ENCODE measurements around the gene ADGRV1.

Gene ADGRV1

DNA sequence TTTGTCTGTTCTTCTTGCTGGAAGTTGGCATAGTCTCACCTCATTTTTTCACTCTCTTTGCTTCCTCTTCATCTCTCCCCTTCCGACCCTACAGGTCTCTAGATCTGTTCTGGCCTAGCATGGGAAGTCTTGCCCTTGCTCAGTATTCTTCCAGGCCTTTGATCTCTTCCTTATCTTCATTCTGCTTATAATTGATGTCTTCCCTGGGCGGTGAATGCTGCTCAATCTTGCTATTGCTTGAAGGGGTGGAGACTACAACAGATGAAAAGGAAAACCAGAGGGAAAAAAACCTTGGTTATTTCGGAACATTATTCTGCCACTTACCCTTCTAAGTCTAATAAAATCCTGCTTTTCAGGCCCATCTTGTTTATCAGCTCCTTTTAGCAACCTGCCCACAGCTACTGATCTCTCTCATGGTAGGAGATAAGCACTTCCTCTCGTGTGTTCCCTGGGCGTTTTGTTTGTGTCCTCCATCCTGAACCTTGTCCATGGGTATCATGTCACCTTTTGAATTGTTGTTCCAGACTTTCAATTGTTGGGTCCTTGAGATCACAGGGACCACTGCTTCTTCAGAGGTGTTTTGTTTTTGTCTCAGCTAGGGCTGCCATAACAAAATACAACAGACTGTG is 375.6 kb downstream of the ADGRV1 start:
- H3K4me1 ChIP-seq (ENCODE audit: control insufficient read depth, insufficient read depth, low read length, poor library complexity, severe bottlenecking): no peaks in the 10 kb centered on the region
- H3K9me3 ChIP-seq (ENCODE audit: control insufficient read depth, low read length): no peaks in the 10 kb centered on the region
- no peak overlapping the region for H3K4me3 ChIP-seq (ENCODE audit: insufficient read depth, low read depth, low read length, poor library complexity, severe bottlenecking)
- no peak for DNase-seq
- H3K27ac ChIP-seq (ENCODE audit: insufficient read depth, low read length, poor library complexity, severe bottlenecking): no peak overlapping the region
- H3K27me3 ChIP-seq (replicated peaks; ENCODE audit: control insufficient read depth, insufficient read depth, low read length, poor library complexity, severe bottlenecking): no peaks in the 10 kb centered on the region
- H3K36me3 ChIP-seq (ENCODE audit: control insufficient read depth, insufficient read depth, low read length): no peaks in the 10 kb centered on the region

DNA sequence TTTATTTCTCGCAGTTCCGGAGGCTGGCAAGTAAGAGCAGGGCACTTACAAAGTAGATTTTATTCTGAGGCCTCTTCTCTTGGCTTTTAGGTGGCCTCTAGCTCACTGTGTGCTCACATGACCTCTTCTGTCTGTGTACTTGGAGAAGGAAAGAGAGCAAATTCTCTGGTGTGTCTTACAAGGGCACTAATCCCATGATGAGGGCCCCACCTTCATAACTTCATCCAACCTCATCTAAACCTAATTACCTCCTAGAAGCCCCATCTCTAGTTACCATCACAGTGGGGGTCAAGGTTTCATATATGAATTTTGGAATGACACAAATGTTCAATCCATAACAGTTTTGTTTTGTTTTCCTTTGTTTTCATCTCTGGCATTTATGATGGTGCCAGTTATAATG is 376.1 kb downstream of the ADGRV1 start:
- Histone ChIP-seq H3K27ac (ENCODE audit: insufficient read depth, low read length, poor library complexity, severe bottlenecking) (no peak overlapping the region), H3K9me3 (ENCODE audit: control insufficient read depth, low read length) (no peaks in the 10 kb centered on the region), H3K36me3 (ENCODE audit: control insufficient read depth, insufficient read depth, low read length) (no peaks in the 10 kb centered on the region), H3K4me3 (ENCODE audit: insufficient read depth, low read depth, low read length, poor library complexity, severe bottlenecking) (no peak overlapping the region), H3K27me3 (replicated peaks; ENCODE audit: control insufficient read depth, insufficient read depth, low read length, poor library complexity, severe bottlenecking) (no peaks in the 10 kb centered on the region), H3K4me1 (ENCODE audit: control insufficient read depth, insufficient read depth, low read length, poor library complexity, severe bottlenecking) (no peaks in the 10 kb centered on the region)
- no peak for DNase-seq

DNA sequence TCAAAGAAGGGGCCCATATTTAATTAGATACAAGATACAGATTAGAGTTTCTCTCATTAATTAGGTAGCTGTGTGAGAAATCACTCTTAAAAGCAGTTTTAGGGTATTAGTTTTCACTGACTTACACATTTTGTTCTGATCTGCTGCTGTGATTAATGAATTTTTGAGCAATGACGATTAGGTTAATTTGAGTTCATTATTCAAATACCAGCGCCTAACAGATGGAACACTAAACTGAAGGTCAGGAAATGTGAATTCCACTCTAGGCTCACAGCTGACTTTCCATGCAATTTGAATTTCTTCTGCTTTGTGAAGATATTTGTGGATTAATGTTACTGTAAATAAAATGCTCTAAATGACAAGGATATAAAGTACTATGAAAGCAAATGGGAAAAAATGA is 380.6 kb downstream of the ADGRV1 start:
- H3K9me3 ChIP-seq (ENCODE audit: control insufficient read depth, low read length): no peaks in the 10 kb centered on the region
- H3K36me3 ChIP-seq (ENCODE audit: control insufficient read depth, insufficient read depth, low read length): no peaks in the 10 kb centered on the region
- H3K4me1 ChIP-seq (ENCODE audit: control insufficient read depth, insufficient read depth, low read length, poor library complexity, severe bottlenecking): no peaks in the 10 kb centered on the region
- H3K27ac ChIP-seq (ENCODE audit: insufficient read depth, low read length, poor library complexity, severe bottlenecking): no peak overlapping the region
- DNase-seq: no peak
- H3K4me3 ChIP-seq (ENCODE audit: insufficient read depth, low read depth, low read length, poor library complexity, severe bottlenecking): no peak overlapping the region
- H3K27me3 ChIP-seq (replicated peaks; ENCODE audit: control insufficient read depth, insufficient read depth, low read length, poor library complexity, severe bottlenecking): no peaks in the 10 kb centered on the region

DNA sequence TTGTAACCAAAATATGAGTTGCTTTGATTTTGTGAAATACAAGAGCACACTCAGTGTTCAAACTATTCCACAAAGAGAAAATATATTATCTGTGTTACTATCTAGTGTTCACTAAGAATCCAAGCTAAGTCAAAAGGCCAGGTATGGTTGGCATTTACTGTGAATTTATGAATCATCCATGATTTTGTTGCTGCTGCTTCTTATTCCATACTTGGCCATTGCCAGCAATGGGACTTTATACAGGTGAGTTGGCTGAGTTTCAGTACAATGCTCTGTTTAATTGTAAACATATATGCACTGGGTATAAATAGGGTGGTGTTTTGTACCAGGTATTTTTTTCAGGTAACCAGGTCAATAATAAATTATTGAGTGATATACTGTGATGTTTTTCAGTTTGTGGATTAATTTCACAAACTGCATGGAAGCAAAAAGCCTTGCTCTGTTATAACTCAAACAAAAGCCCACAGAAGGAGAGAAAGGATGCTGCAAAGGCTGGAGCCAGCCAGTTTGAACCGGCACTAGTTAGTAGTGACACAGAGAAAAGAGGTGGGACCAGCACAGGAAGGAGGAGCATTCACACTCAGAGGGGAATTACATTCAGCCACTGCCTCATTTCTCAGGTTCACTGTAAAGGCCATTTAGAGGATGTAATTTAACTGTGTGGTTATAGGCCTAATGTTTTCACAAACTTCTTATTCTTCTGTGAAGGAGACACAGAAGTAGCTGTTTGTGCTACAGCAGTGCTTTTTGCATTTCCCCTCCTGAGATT is 381.8 kb downstream of the ADGRV1 start:
- Histone ChIP-seq H3K4me1 (ENCODE audit: control insufficient read depth, insufficient read depth, low read length, poor library complexity, severe bottlenecking) (no peaks in the 10 kb centered on the region), H3K4me3 (ENCODE audit: insufficient read depth, low read depth, low read length, poor library complexity, severe bottlenecking) (no peak overlapping the region), H3K27me3 (replicated peaks; ENCODE audit: control insufficient read depth, insufficient read depth, low read length, poor library complexity, severe bottlenecking) (no peaks in the 10 kb centered on the region), H3K9me3 (ENCODE audit: control insufficient read depth, low read length) (no peaks in the 10 kb centered on the region), H3K36me3 (ENCODE audit: control insufficient read depth, insufficient read depth, low read length) (no peaks in the 10 kb centered on the region), H3K27ac (ENCODE audit: insufficient read depth, low read length, poor library complexity, severe bottlenecking) (no peak overlapping the region)
- DNase-seq: no peak

GRCh38 chr5:90941002-90941720 is 382.6 kb downstream of the ADGRV1 start:
- Histone ChIP-seq H3K27me3 (replicated peaks; ENCODE audit: control insufficient read depth, insufficient read depth, low read length, poor library complexity, severe bottlenecking) (no peaks in the 10 kb centered on the region), H3K27ac (ENCODE audit: insufficient read depth, low read length, poor library complexity, severe bottlenecking) (no peak overlapping the region), H3K4me3 (ENCODE audit: insufficient read depth, low read depth, low read length, poor library complexity, severe bottlenecking) (no peak overlapping the region), H3K36me3 (ENCODE audit: control insufficient read depth, insufficient read depth, low read length) (no peaks in the 10 kb centered on the region), H3K4me1 (ENCODE audit: control insufficient read depth, insufficient read depth, low read length, poor library complexity, severe bottlenecking) (no peaks in the 10 kb centered on the region), H3K9me3 (ENCODE audit: control insufficient read depth, low read length) (no peaks in the 10 kb centered on the region)
- DNase-seq: no peak

DNA sequence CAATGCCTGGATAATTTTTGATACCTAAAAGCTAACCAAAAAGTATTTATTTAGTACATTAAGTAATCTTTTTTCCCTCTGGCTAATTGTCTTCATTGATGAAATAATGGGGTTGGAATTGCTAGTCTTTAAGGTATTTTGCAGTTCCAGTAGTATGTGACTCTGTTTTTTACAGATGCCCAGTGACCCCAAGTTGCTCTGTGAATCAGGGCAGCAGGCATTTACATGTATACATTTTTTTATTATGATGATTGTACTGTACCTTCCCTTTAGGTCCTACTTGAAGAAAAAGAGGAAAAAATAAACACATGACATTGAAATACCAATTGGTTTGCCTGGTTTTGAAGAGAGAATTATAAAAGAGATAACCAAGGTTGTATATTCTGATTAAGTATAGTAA is 385.5 kb downstream of the ADGRV1 start:
- DNase-seq: no peak
- H3K27me3 ChIP-seq (replicated peaks; ENCODE audit: control insufficient read depth, insufficient read depth, low read length, poor library complexity, severe bottlenecking): no peaks in the 10 kb centered on the region
- no peak overlapping the region for H3K27ac ChIP-seq (ENCODE audit: insufficient read depth, low read length, poor library complexity, severe bottlenecking)
- H3K4me1 ChIP-seq (ENCODE audit: control insufficient read depth, insufficient read depth, low read length, poor library complexity, severe bottlenecking): no peaks in the 10 kb centered on the region
- no peaks in the 10 kb centered on the region for H3K9me3 ChIP-seq (ENCODE audit: control insufficient read depth, low read length)
- no peaks in the 10 kb centered on the region for H3K36me3 ChIP-seq (ENCODE audit: control insufficient read depth, insufficient read depth, low read length)
- no peak overlapping the region for H3K4me3 ChIP-seq (ENCODE audit: insufficient read depth, low read depth, low read length, poor library complexity, severe bottlenecking)

DNA sequence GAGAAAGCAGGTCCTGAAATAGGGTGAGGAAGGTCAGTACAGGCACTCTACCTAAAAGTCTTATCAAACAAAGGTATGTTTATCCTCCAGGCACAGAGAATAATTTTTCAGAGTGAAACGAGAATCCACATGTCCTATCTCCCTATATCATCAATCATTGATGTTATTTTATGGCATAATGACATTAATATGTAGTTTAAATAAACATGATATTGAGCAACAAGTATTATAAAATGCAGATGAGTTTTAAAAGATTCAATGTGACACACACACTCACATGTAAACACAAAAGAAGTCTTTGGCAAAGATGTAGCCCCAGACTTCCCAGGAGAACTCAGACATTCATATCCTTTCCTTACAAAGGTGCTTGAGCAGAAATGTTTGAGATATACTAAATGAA is 389.1 kb downstream of the ADGRV1 start:
- H3K27ac ChIP-seq (ENCODE audit: insufficient read depth, low read length, poor library complexity, severe bottlenecking): no peak overlapping the region
- no peaks in the 10 kb centered on the region for H3K4me1 ChIP-seq (ENCODE audit: control insufficient read depth, insufficient read depth, low read length, poor library complexity, severe bottlenecking)
- no peak for DNase-seq
- H3K36me3 ChIP-seq (ENCODE audit: control insufficient read depth, insufficient read depth, low read length): no peaks in the 10 kb centered on the region
- no peaks in the 10 kb centered on the region for H3K9me3 ChIP-seq (ENCODE audit: control insufficient read depth, low read length)
- H3K4me3 ChIP-seq (ENCODE audit: insufficient read depth, low read depth, low read length, poor library complexity, severe bottlenecking): no peak overlapping the region
- H3K27me3 ChIP-seq (replicated peaks; ENCODE audit: control insufficient read depth, insufficient read depth, low read length, poor library complexity, severe bottlenecking): peaks cover 5% of the 10 kb centered on the region

DNA sequence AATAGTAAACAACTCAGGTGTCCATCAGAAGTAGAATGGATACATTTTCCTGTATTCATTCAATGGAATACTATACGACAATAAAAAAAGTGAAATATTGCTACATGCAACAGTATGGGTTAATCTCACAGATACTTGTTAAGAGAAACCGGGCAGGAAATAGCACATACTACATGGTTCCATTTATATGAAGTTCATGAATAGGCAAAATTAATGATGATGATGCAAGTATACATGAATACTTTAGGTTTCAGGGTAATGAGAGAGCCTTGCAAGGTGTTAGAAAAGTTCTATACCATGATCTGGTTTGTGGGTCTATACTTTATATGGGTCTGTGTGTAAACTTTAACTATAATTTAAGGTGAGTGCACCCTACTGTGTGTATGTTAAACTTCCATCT is 390.4 kb downstream of the ADGRV1 start:
- no peaks in the 10 kb centered on the region for H3K9me3 ChIP-seq (ENCODE audit: control insufficient read depth, low read length)
- no peaks in the 10 kb centered on the region for H3K36me3 ChIP-seq (ENCODE audit: control insufficient read depth, insufficient read depth, low read length)
- no peak overlapping the region for H3K27ac ChIP-seq (ENCODE audit: insufficient read depth, low read length, poor library complexity, severe bottlenecking)
- H3K27me3 ChIP-seq (replicated peaks; ENCODE audit: control insufficient read depth, insufficient read depth, low read length, poor library complexity, severe bottlenecking): peaks cover 5% of the 10 kb centered on the region
- DNase-seq: no peak
- no peaks in the 10 kb centered on the region for H3K4me1 ChIP-seq (ENCODE audit: control insufficient read depth, insufficient read depth, low read length, poor library complexity, severe bottlenecking)
- H3K4me3 ChIP-seq (ENCODE audit: insufficient read depth, low read depth, low read length, poor library complexity, severe bottlenecking): no peak overlapping the region

DNA sequence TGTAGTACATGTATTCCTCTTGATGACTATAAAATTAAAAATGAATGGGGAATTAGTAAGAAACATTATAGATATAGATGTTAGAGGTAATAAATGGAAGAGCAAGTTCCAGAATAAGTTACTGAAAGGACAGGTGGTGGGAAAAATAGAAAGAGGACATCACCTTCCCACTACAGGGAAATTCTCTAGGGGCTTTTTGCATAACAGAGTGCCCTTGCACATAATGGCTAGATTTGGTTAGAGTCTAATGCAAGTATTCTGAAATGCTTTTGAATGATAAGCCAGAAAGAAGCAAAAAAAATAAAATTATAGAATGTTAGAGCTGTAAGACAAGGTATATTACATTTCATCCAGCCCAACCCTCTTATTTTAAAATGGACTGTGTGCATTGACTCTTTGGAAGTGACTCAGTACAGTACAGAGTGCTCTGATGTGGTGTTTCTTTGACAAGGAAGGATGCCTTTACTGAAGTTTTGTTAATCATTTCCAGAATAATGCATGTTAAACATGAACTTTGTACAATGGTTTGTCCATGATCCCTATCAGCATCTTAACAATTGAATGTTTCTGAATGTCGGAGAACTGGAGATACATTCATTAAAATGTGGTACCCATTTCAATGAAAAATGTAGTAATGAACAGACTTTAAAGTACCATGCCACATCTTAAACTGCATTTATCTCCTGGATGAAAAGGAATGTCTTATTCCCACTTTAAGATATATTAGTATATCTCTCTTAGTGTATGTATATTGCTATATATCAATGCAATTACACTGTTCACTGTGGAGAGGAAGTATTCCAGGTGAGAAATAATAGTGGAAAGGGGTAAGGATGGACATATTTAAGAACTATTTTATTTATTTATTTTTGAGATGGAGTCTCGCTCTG is 391.1 kb downstream of the ADGRV1 start:
- H3K4me3 ChIP-seq (ENCODE audit: insufficient read depth, low read depth, low read length, poor library complexity, severe bottlenecking): no peak overlapping the region
- H3K27ac ChIP-seq (ENCODE audit: insufficient read depth, low read length, poor library complexity, severe bottlenecking): no peak overlapping the region
- H3K4me1 ChIP-seq (ENCODE audit: control insufficient read depth, insufficient read depth, low read length, poor library complexity, severe bottlenecking): no peaks in the 10 kb centered on the region
- no peaks in the 10 kb centered on the region for H3K9me3 ChIP-seq (ENCODE audit: control insufficient read depth, low read length)
- no peaks in the 10 kb centered on the region for H3K36me3 ChIP-seq (ENCODE audit: control insufficient read depth, insufficient read depth, low read length)
- DNase-seq: no peak
- peaks cover 5% of the 10 kb centered on the region for H3K27me3 ChIP-seq (replicated peaks; ENCODE audit: control insufficient read depth, insufficient read depth, low read length, poor library complexity, severe bottlenecking)
